Measurements from ENCODE around the gene HCN3.

Gene HCN3

GRCh38 chr1:155261852-155262673 lies 15.2 kb upstream of the HCN3 start, which contains the start of gene SCAMP3:
Gene SCAMP3 (minus strand): TSS chr1:155262360. CDS start chr1:155262151, 209 bp downstream.
- H3K27me3 ChIP-seq (ENCODE audit: insufficient read depth, low read length) = no peaks in the 10 kb centered on the region
- H3K4me1 ChIP-seq (ENCODE audit: insufficient read depth, low read length, severe bottlenecking) = peaks cover 17% of the 10 kb centered on the region
- peaks cover 62% of the 10 kb centered on the region for H3K36me3 ChIP-seq (ENCODE audit: insufficient read depth, low read length)
- H3K9me3 ChIP-seq (ENCODE audit: low read length) = no peaks in the 10 kb centered on the region
- peak within 1 kb of the TSS; percentile 85 for H3K9ac ChIP-seq (ENCODE audit: low read length)
- H2AFZ ChIP-seq (ENCODE audit: low read length) = no peak within 1 kb of the TSS
- H3F3A ChIP-seq (ENCODE audit: insufficient read depth, low read length) = peaks cover 18% of the 10 kb centered on the region
- H3K4me3 ChIP-seq (ENCODE audit: low read depth, low read length, poor library complexity, severe bottlenecking) = peak within 1 kb of the TSS; percentile 78
- peaks cover 8% of the 10 kb centered on the region; the same call in 1 of the 2 replicates for H3K79me2 ChIP-seq (ENCODE audit: insufficient read depth, low read length)
- H3K9me2 ChIP-seq (ENCODE audit: low read depth, low read length) = no peaks in the 10 kb centered on the region
- H3K27ac ChIP-seq (ENCODE audit: low read depth, low read length, poor library complexity, severe bottlenecking) = peak within 1 kb of the TSS; percentile 47
- H4K20me1 ChIP-seq (ENCODE audit: insufficient read depth, low read length) = no peaks in the 10 kb centered on the region
- peak within 1 kb of the TSS; percentile 97 for H3K4me2 ChIP-seq (ENCODE audit: low read length)
- no peak for TF ChIP-seq EZH2 (IDR thresholded peaks at IDR 0.05; ENCODE audit: borderline replicate concordance, low read length)
- TF ChIP-seq, protein P1, sequence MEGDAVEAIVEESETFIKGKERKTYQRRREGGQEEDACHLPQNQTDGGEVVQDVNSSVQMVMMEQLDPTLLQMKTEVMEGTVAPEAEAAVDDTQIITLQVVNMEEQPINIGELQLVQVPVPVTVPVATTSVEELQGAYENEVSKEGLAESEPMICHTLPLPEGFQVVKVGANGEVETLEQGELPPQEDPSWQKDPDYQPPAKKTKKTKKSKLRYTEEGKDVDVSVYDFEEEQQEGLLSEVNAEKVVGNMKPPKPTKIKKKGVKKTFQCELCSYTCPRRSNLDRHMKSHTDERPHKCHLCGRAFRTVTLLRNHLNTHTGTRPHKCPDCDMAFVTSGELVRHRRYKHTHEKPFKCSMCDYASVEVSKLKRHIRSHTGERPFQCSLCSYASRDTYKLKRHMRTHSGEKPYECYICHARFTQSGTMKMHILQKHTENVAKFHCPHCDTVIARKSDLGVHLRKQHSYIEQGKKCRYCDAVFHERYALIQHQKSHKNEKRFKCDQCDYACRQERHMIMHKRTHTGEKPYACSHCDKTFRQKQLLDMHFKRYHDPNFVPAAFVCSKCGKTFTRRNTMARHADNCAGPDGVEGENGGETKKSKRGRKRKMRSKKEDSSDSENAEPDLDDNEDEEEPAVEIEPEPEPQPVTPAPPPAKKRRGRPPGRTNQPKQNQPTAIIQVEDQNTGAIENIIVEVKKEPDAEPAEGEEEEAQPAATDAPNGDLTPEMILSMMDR (IDR thresholded peaks at IDR 0.05; ENCODE audit: low read length) = no peak

GRCh38 chr1:155263067-155263466 lies 14.2 kb upstream of the HCN3 start:
- TF ChIP-seq, protein P1 (IDR thresholded peaks at IDR 0.05; ENCODE audit: low read length) = no peak
- TF ChIP-seq EZH2 (IDR thresholded peaks at IDR 0.05; ENCODE audit: borderline replicate concordance, low read length) = no peak
- no peak overlapping the region for H3K4me2 ChIP-seq (ENCODE audit: low read length)

GRCh38 chr1:155266553-155266952 lies 10.7 kb upstream of the HCN3 start:
- Histone ChIP-seq H3K36me3 (ENCODE audit: insufficient read depth, low read length) (peaks cover 84% of the 10 kb centered on the region), H3K9ac (ENCODE audit: low read length) (no peak overlapping the region), H3K9me3 (ENCODE audit: low read length) (no peaks in the 10 kb centered on the region), H3K4me2 (ENCODE audit: low read length) (no peak overlapping the region), H3K9me2 (ENCODE audit: low read depth, low read length) (no peaks in the 10 kb centered on the region), H3K4me1 (ENCODE audit: insufficient read depth, low read length, severe bottlenecking) (peaks cover 7% of the 10 kb centered on the region), H2AFZ (ENCODE audit: low read length) (no peak overlapping the region), H3K27ac (ENCODE audit: low read depth, low read length, poor library complexity, severe bottlenecking) (no peak overlapping the region), H3K27me3 (ENCODE audit: insufficient read depth, low read length) (no peaks in the 10 kb centered on the region), H4K20me1 (ENCODE audit: insufficient read depth, low read length) (no peaks in the 10 kb centered on the region), H3K4me3 (ENCODE audit: low read depth, low read length, poor library complexity, severe bottlenecking) (no peak overlapping the region), H3F3A (ENCODE audit: insufficient read depth, low read length) (peaks cover 18% of the 10 kb centered on the region), H3K79me2 (ENCODE audit: insufficient read depth, low read length) (peaks cover 1% of the 10 kb centered on the region)
- TF ChIP-seq, protein P1 (IDR thresholded peaks at IDR 0.05; ENCODE audit: low read length) = no peak
- no peak for TF ChIP-seq EZH2 (IDR thresholded peaks at IDR 0.05; ENCODE audit: borderline replicate concordance, low read length)

More at GRCh38 chr1:155263067-155263466, 14.2 kb upstream of the HCN3 start:
- Histone ChIP-seq H3K27ac (ENCODE audit: low read depth, low read length, poor library complexity, severe bottlenecking) (peak overlapping the region; percentile 47), H3K9me3 (ENCODE audit: low read length) (no peaks in the 10 kb centered on the region), H3F3A (ENCODE audit: insufficient read depth, low read length) (peaks cover 18% of the 10 kb centered on the region), H2AFZ (ENCODE audit: low read length) (no peak overlapping the region), H3K79me2 (ENCODE audit: insufficient read depth, low read length) (peaks cover 8% of the 10 kb centered on the region; the same call in 1 of the 2 replicates), H3K9ac (ENCODE audit: low read length) (no peak overlapping the region), H3K4me3 (ENCODE audit: low read depth, low read length, poor library complexity, severe bottlenecking) (no peak overlapping the region), H3K27me3 (ENCODE audit: insufficient read depth, low read length) (no peaks in the 10 kb centered on the region), H3K4me1 (ENCODE audit: insufficient read depth, low read length, severe bottlenecking) (peaks cover 17% of the 10 kb centered on the region), H4K20me1 (ENCODE audit: insufficient read depth, low read length) (no peaks in the 10 kb centered on the region), H3K36me3 (ENCODE audit: insufficient read depth, low read length) (peaks cover 67% of the 10 kb centered on the region), H3K9me2 (ENCODE audit: low read depth, low read length) (no peaks in the 10 kb centered on the region)
